Measurements from ENCODE around the gene SLC25A19.

Gene SLC25A19

DNA sequence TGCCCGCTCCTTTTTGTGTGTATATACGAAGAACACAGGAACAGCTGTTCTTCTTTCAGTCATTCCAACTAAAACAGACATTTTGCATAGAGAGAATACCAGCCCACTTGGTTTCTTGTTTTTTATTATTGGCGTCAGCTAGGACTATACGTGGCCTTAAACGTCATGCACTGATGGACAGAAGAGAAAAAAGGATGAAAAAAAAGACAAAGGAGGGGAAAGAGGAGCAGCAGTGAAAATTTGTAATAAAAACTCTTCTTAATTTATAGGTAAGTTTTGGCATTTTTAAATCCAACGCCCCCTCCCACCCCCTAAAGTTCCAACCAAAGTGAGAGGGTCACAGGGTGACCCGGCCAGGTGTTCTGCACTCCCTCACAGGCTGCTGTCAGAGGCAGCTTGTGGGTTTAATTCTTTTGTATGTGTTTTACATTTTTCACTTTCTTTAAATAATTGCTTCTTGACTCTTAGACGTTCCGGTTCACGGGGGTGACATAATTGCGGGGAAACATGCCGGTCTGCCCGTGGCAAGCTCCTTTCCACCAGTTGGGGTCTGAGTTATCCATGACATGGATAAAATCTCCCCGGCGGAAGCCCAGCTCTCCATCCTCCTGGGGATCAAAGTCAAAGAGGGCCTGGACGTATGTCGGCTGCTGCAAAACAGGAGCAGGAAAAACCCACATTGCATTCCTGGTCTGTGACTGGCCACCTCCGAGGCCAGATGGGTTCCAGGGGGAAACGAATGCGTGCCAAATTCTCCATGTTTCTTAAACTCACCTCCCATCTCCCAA is 30.9 kb upstream of the SLC25A19 start:
- no peak for ATAC-seq (ENCODE audit: low read depth)
- Histone ChIP-seq H3K27me3 (ENCODE audit: insufficient read depth, poor library complexity, severe bottlenecking) (no peaks in the 10 kb centered on the region), H3K9me3 (ENCODE audit: severe bottlenecking) (peaks cover 2% of the 10 kb centered on the region), H3K36me3 (ENCODE audit: low read depth) (peaks cover 57% of the 10 kb centered on the region), H3K27ac (ENCODE audit: poor library complexity, severe bottlenecking) (no peak overlapping the region), H3K4me3 (ENCODE audit: severe bottlenecking) (no peak overlapping the region), H3K4me1 (ENCODE audit: insufficient read depth, poor library complexity, severe bottlenecking) (no peaks in the 10 kb centered on the region)
- no peak for TF ChIP-seq CTCF (IDR thresholded peaks at IDR 0.05; ENCODE audit: poor library complexity, severe bottlenecking)
- no peak for DNase-seq (ENCODE audit: low spot score)

DNA sequence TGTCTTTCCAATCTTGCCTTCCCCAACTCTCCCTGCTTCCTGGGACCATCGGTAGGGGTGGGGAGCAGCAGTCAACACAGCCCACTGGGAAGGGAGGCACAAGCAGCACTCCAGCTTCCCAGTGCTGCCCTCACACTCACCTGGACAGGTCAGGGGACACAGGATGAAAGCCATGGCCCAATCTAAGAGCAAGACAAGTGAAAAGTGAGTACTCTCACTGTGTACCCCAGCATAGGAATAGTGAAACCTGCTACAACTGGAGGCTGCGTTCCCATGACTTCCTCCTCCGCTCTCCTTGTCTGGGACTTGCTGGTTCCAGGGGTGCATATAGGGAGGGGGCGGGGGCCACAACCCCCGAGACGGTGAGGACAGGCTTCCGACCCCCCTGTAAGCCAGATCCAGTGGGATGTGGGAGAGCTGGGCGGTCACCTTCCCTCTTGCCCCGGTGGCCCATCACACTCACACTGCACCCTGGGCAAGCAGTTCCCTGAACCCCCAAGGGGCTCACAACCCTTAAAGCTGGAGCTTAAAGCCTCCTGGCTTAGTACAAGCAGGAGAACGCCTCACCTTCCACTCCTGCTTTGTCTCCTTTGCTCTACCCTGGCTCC is 29.5 kb upstream of the SLC25A19 start:
- Histone ChIP-seq H3K4me1 (ENCODE audit: insufficient read depth, poor library complexity, severe bottlenecking) (no peaks in the 10 kb centered on the region), H3K9me3 (ENCODE audit: severe bottlenecking) (peaks cover 2% of the 10 kb centered on the region), H3K27me3 (ENCODE audit: insufficient read depth, poor library complexity, severe bottlenecking) (no peaks in the 10 kb centered on the region), H3K36me3 (ENCODE audit: low read depth) (peaks cover 51% of the 10 kb centered on the region), H3K27ac (ENCODE audit: poor library complexity, severe bottlenecking) (no peak overlapping the region), H3K4me3 (ENCODE audit: severe bottlenecking) (no peak overlapping the region)
- no peak for ATAC-seq (ENCODE audit: low read depth)
- no peak for DNase-seq (ENCODE audit: low spot score)
- TF ChIP-seq CTCF (IDR thresholded peaks at IDR 0.05; ENCODE audit: poor library complexity, severe bottlenecking) = no peak

- no peaks in the 10 kb centered on the region for H3K27me3 ChIP-seq (ENCODE audit: insufficient read depth, poor library complexity, severe bottlenecking)
- H3K9me3 ChIP-seq (ENCODE audit: severe bottlenecking) = peaks cover 2% of the 10 kb centered on the region
- H3K27ac ChIP-seq (ENCODE audit: poor library complexity, severe bottlenecking) = no peak overlapping the region
- DNase-seq (ENCODE audit: low spot score) (no peak), ATAC-seq (ENCODE audit: low read depth) (no peak)
- peaks cover 48% of the 10 kb centered on the region for H3K36me3 ChIP-seq (ENCODE audit: low read depth)
- H3K4me1 ChIP-seq (ENCODE audit: insufficient read depth, poor library complexity, severe bottlenecking) = no peaks in the 10 kb centered on the region
- H3K4me3 ChIP-seq (ENCODE audit: severe bottlenecking) = no peak overlapping the region
- no peak for TF ChIP-seq CTCF (IDR thresholded peaks at IDR 0.05; ENCODE audit: poor library complexity, severe bottlenecking)
Measured at GRCh38 chr17:75318211-75318610, 29.0 kb upstream of the SLC25A19 start.

DNA sequence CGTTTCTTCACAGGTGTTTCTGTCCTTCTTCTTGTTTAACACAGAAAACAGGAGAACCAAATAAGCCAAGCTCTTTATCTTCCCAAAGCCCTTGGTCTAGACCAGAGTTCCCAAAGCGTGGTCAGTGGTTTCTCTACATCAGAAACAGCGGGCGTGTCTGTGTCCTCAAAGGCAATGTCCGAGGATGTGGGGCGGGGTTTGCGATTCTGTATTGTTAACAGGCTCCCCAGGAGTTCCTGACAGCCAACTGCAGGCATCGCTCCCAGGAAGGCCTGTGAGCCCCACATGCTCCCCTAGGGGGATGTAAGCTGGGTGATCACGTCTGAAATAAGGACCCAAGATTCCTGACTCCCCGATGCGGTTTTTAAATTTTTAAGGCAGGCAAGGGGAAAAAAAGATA is 28.4 kb upstream of the SLC25A19 start:
- DNase-seq (ENCODE audit: low spot score) (no peak), ATAC-seq (ENCODE audit: low read depth) (no peak)
- Histone ChIP-seq H3K4me1 (ENCODE audit: insufficient read depth, poor library complexity, severe bottlenecking) (no peaks in the 10 kb centered on the region), H3K27me3 (ENCODE audit: insufficient read depth, poor library complexity, severe bottlenecking) (no peaks in the 10 kb centered on the region), H3K27ac (ENCODE audit: poor library complexity, severe bottlenecking) (no peak overlapping the region), H3K36me3 (ENCODE audit: low read depth) (peaks cover 46% of the 10 kb centered on the region), H3K9me3 (ENCODE audit: severe bottlenecking) (peaks cover 2% of the 10 kb centered on the region), H3K4me3 (ENCODE audit: severe bottlenecking) (no peak overlapping the region)
- no peak for TF ChIP-seq CTCF (IDR thresholded peaks at IDR 0.05; ENCODE audit: poor library complexity, severe bottlenecking)

DNA sequence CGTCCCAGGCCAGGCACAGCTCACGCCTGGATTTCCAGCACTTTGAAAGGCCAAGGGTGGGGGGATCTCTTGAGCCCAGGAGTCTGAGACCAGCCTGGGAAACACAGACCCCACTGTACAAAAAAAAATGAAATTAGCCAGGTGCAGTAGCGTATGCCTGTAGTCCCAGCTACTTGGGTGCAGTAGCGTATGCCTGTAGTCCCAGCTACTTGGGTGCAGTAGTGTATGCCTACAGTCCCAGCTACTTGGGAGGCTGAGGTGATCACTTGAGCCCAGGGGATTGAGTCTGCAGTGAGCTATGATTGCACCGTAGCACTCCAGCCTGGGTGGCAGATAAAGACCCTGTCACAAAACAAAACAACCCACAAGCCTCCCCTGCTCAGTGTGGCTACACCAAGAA is 27.0 kb upstream of the SLC25A19 start:
- H3K4me3 ChIP-seq (ENCODE audit: severe bottlenecking) = no peak overlapping the region
- H3K4me1 ChIP-seq (ENCODE audit: insufficient read depth, poor library complexity, severe bottlenecking) = no peaks in the 10 kb centered on the region
- H3K36me3 ChIP-seq (ENCODE audit: low read depth) = peaks cover 31% of the 10 kb centered on the region
- no peaks in the 10 kb centered on the region for H3K27me3 ChIP-seq (ENCODE audit: insufficient read depth, poor library complexity, severe bottlenecking)
- no peak overlapping the region for H3K27ac ChIP-seq (ENCODE audit: poor library complexity, severe bottlenecking)
- H3K9me3 ChIP-seq (ENCODE audit: severe bottlenecking) = peaks cover 2% of the 10 kb centered on the region
- ATAC-seq (ENCODE audit: low read depth) = 0 out of 3 replicates have a peak, but pooled peaks have one; percentile 9
- DNase-seq (ENCODE audit: low spot score) = no peak
- TF ChIP-seq CTCF (IDR thresholded peaks at IDR 0.05; ENCODE audit: poor library complexity, severe bottlenecking) = no peak
